GM21723 (cell line): ENCODE results near the gene CCDC141.

Experiments used
- ATAC-seq: cut with Tn5 transposase; IDR thresholded peaks from one replicate; pipeline ENCODE4 v1.9.1; 2021; ENCODE audit warnings: mild to moderate bottlenecking, moderate library complexity; ENCODE audit not compliant: unreplicated experiment

Gene CCDC141

DNA sequence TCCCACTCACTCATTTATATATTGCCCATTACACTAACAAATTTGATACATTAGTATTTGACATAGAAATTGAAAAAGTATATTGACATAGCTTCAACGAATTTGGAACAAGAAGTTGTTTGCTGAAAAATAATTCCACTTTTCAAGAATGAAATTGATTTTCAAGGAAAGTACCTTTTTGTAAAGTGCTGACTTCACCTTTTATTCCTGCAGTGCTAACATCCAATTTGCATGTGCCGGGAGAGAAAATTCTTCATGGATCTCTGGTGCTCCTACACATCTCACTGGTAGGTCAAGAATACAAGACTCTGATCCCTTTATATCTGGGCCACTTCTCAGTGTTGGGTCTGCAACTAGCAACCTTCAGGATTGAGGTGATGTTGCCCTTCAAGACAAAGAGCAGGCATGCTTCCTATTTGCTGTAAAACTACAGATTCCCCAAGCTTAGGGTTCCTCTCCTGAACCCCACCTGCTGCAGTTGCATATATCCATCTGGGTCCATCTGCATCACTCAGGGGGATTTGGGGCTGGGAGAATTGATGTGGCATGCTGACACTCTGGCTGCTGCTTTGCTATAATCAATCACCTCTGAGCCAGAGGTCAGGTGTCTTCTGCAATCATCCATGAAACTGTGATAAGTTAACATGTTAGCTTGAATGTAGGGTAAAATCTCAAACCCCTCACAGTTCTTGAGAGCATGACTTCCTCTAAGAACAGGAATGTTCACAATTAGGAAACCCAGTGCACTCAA, 134.3 kb downstream of the CCDC141 start:
- no peak for ATAC-seq

DNA sequence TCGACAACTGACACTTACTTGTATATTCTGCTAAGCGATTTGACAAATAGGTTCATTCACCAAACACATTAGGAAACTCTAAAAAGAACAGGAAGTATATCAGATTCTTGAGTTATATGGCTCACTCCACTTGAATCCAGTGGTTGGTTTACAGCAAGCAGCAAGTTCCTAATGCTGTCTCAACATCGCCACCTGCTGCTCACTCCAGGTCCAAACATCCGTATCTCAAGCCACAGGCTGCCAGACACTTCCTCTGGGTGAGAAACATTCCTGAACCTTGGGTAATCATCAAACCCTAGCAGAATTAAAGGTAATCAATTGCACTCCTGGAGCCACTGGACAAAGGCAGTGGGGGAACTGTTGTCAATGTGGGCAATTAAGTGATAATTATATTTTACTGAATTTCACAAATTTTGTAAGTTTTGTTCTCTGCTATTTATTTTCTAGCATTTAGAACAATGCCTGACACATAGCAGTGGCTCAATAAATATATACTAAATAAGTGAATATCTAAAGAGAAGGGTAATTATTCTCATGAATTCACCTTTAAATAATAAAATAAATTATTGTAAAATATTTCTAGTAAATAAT, 135.6 kb downstream of the CCDC141 start:
- ATAC-seq = peak; percentile 92

DNA sequence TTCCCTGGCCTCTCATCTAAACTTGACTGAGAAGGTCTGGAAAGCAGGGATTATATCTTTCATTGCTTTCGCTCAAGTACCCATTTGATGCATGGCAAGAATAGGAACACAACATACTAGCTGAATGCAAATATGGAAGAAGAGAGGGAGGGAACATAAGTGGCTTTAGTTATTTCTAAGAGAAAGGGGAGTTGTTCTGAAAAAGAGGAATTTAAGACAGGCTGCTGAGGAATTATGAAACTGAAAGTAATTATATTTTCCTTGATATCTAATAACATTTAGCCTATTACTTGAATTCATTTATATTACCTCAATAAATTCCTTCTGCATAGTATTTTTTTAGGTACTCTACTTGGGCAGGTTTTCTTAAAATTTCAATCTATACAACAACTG, 136.9 kb downstream of the CCDC141 start:
- no peak for ATAC-seq

DNA sequence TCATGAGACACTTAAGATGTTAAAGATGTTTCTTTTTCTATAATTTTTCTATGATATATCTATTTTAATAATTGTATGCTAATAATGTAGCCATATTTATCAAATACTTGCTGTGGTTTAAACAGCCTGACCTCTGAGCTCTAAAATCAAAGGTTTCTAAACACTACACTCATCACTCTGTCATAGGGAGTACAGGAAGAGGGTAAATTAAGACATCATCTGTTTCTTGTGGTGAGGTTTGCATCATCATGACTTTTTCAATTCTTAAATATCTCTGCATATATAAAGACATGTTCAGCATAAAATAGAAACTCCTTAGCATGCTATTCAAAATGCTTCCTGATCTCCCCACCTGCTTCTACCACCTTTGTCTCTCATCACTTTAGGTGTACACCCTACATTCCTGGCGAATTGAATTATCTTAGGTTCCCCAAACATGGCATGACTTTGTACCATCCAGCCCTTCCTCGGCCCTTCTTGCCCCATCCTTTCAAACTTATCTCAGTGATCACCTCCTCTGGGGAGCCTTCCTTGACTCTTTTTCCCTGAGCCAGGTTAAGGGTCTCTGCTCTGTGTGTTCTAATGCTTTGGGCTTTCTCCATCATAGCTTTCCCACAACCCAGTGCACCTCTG, 137.4 kb downstream of the CCDC141 start:
- no peak for ATAC-seq

GRCh38 chr2:178911039-178911438, 138.9 kb downstream of the CCDC141 start:
- ATAC-seq = no peak

- ATAC-seq = no peak
These were observed 139.9 kb downstream of the CCDC141 start for GRCh38 chr2:178910005-178910404.

GRCh38 chr2:178909507-178909906, 140.4 kb downstream of the CCDC141 start:
- no peak for ATAC-seq

- ATAC-seq = no peak
These were observed 141.1 kb downstream of the CCDC141 start for GRCh38 chr2:178908810-178909209.

DNA sequence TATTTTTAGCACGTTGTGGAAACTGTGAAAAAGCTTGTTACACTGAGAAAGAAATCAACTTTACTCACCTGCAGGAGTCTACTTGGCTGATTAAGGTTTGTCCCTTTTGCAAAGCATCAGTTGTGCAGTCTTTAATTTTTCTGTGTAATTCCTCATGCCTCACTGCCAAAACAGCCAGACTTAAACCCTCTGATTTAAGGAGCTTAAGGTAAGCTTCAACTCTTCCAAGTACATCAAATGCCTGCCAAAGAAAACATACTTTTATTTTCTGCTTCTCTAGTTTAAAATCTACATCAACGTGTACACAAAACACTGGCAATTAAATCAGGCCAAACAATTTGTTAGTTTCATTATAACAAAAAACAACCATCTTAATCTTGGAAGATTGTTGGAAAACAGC, 144.7 kb downstream of the CCDC141 start:
- ATAC-seq = no peak

- ATAC-seq = no peak
These were observed 150.3 kb downstream of the CCDC141 start for GRCh38 chr2:178899656-178900055.

DNA sequence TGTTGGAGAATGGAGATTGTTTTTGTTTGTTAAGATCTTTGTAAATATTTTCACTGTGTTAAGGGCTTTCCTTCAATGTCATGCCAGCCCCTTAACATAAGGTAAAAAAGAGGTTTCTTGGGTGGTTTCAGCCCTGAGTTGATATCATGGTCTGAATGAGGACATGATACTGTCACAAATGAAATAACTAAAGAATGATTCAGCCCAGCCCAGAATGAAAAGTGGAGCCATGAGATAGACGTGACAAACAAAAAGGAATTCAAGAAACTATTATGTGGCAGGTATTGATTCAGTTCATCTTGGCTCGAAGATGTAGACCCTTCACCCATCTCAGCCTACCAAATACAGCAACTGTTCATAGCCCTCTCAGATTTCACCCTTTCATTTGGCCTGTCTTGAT, 154.1 kb downstream of the CCDC141 start:
- no peak for ATAC-seq

DNA sequence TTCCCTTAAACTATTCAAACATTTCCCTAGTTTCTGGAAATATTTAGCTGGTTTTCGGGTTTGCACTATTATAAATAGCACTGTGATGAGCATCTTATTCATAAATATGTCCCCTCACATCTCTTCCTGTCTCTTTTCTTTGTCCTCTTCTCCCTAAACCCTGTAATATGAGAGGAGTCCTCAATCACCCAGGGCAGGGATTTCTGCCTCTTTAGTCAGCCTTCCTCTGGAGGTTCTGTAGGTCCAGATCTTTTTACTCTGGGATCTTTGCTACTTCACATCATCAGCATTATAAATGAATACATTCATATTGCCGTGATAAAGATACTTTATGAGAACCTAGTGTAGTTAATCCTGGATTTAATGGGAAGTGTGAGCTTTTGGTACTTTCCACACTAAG, 154.8 kb downstream of the CCDC141 start:
- no peak for ATAC-seq

- no peak for ATAC-seq
These were observed 156.9 kb downstream of the CCDC141 start for GRCh38 chr2:178892751-178893625.

GRCh38 chr2:178891959-178892485, 157.9 kb downstream of the CCDC141 start:
- no peak for ATAC-seq

DNA sequence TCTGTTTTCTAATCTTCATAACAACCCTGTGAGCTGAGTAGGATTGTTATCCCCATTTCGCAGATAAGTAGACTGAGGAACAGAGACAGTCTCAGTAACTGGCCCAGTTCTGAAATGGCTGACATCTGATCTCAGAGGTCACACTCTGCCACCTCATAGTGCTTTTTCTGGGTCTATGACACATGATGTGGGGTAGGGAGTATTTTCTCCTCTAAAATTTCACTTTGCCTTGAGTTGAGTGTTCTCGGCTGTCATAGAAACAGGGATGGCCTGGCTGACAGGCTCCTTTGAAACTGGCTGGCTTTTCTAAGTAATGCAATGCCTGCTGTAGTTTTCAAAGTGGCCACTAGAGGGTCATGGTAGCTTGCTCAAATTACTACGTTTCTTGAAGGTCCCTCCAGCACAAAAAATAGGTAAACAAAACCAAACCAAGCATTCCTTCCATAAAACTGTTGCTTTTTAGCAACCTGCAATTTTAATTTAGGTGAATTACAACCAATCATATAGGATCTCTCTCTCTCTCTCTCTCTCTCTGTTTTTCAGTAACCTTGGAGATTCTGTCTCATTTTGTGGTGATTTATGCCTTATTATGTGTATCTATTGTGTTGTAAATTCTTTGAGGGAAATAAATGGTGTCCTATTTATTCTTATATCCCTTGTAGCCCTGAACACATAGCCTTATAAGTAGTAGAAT, 158.5 kb downstream of the CCDC141 start:
- peak; percentile 94 for ATAC-seq

DNA sequence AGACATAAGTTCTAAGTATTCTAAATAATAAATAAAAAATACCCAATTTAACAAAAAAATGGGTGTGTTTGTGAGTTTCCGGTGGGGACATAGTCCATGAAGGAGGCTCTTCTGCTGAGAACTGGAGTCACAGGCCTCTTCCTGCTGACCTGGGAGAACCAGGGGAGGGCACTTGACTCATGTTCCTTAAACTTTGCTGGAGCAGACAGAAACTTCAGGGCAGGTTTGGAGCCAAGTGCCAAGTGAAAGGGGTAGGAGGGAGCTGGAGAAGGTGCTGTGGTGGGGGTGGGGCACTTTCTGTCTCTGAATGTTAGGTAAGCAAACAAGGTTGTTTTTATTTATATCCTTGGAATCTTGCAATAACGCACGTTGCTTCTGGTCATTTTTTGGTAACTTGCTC, 163.9 kb downstream of the CCDC141 start:
- ATAC-seq = no peak

DNA sequence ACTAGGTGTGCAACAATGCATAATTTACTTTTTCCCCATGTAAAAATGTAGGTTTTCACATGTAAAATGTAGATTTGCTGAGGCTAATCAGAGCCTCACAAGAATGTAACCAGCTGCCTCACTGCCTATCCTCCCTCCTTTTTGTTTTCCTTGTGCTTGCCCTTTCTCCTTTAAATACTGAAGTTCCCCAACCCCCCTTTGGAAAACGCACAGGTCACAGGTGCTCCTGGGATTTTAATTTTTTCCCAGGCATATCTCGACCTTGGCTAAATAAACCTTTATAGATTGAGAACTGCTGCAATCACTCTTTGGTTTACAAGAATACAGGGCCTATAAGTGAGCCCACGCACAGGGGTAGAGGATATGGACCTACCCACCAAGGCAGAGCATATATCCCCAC, 165.5 kb downstream of the CCDC141 start:
- ATAC-seq = no peak

- no peak for ATAC-seq
These were observed 167.1 kb downstream of the CCDC141 start for GRCh38 chr2:178882666-178883440.

- ATAC-seq = no peak
These were observed 168.9 kb downstream of the CCDC141 start for GRCh38 chr2:178881075-178881474.

GRCh38 chr2:178880257-178880656, 169.7 kb downstream of the CCDC141 start:
- no peak for ATAC-seq
